Retina (tissue), 1 donor: ENCODE results near the gene NECAB3.
A peak's percentile ranks its signal among the peaks of the same experiment; 100 is the strongest.

Source experiments
- DNase-seq: peaks from one replicate; pipeline ENCODE4 v3.0.0-alpha.2; 2016

NECAB3 gene

DNA sequence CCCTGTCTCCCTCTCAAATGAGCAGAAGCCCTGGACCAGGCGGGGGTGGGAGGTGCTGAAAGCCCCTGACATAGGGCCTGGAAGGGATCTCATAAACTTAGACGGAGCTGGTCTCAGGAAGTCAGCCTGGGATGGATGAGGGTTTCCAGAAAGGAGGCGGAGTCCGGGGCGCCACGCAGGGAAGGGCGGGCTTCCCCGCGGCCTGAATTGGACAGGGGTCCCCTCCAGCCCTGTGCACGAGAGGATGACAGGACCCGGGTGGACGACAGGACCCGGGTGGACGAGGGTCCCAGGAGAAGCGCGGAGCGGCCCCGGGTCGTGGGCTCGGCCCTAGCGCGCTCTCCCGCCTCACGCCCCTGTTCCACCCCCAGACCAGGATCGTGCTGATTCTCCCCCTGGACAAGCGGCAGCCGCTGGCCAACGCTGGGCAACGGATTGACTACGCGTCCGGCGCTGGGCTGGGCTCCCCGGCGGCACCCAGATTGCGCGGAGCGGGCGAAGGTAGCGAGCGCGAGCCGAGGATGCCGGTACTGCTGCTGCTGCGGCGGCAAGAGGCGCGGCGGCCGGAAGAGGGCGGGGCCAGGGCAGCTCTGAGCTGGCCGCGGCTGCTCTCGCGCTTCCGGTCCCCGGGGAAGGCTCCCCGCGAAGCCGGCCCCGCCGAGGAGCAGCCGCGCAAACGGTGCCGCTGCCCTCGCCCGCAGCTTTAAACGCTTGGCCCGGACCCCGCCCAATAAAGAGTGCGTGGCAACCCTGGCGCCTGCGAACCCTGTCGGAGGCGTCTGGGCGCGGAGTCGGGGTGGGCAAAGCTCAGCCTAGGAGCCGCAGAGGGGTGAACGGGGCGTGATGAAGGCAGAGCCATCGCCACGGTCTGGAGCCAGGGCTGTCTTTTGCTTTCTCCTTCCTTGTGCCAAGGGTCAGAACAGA is 10.8 kb downstream of the NECAB3 start:
- peak; percentile 92 for DNase-seq

DNA sequence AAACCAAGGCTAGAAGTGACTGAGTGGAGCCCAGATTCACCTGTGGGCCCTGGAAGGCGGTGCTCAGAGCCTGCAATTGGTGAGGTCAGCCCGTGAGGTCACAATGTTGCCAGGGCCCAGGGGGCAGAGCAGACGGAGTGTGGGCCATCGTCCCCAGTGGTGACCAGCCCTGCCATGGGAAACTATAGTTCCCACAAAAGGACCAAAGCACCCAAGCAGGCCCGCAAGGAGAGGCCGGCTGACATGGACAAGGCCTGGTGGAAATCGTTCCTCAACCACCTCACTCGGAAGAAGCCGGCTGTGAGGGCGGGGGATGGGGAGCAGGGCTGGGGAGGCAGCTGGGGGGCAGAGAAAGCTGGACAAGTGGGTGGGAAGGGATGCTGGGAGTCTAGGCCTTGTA is 12.1 kb downstream of the NECAB3 start, which contains the start of gene C20orf144:
Gene C20orf144, plus strand, starts transcription at position 156 of the 400 bp plus-strand sequence. Its CDS starts 19 bp downstream, at position 175.
- no peak for DNase-seq

GRCh38 chr20:33660685-33661058 is 13.6 kb downstream of the NECAB3 start:
- no peak for DNase-seq

- no peak for DNase-seq
Observed at GRCh38 chr20:33660035-33660684, 14.1 kb downstream of the NECAB3 start.

DNA sequence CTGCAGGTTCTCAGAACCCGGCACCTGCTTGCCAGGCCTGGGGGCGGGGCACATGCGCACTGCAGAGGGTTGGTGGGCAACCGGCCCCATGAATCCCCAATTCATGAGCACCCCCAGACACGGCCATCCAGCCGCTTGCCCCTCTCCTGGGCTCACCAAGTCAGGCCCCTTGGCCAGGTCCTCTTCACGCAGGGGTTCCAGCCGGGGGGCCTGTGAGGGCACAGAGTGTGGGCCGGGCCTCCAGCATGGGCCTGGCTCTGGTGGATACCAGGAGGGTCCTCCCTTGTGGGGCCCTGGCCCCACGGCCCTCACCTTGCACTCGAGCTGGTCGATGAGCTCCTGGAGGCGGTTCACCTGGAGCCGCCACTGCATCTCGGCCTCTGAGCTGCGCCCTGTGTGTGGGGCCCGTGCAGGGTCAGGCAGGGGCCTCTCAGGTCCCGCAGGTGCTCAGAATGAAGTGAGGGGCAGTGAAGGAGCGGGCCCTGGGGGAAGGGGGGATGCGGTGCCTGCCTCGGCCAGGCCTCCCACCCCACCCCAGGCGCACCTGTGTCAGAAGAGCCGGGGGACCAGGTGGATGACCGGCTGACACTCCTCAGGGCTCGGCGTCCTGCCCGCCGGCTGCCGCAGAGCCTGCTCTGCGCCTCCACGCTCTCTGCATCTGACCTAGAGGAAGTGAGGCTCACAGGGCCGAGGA is 14.7 kb downstream of the NECAB3 start:
- no peak for DNase-seq

DNA sequence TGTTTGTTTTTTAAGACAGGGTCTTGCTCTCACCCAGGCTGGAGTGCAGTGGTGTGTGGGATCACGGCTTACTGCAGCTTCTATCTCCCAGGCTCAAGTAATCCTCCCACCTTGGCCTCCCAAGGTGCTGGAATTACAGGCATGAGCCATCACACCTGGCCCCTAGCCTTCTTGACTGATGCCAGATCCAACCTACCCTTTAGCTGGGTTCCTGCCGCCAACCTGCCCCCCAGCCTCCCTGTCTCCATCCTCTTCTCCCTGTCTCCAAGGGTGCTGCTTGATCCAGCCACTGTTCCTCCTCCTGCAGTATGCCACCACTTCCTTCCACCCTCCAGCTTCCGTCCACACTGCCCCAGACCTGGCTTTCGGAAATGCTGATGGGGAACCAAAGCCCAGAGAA is 15.3 kb downstream of the NECAB3 start:
- DNase-seq: no peak

DNA sequence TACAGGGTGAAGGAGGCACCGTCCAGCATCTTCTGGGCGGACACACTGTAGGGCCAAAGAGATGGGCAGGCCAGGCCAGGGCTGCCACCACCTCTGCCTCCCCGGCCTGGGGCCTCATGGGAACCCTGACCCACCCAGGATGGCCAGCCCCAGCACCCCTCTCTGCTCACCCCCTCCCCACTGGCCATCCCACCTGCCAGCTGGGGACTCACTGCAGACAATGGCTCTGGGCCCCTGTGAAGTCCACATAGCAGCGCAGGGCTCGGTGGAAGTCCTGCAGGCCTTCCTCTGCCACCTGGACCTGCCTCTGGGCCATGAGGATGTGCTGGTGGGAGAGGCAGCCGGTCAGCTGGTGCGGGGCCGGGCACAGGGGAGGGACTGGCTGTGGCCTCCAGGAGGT is 15.7 kb downstream of the NECAB3 start:
- DNase-seq: no peak

GRCh38 chr20:33657704-33658095 is 16.5 kb downstream of the NECAB3 start:
- no peak for DNase-seq

- peak; percentile 7 for DNase-seq
Observed at GRCh38 chr20:33656783-33657703, 17.2 kb downstream of the NECAB3 start.

- no peak for DNase-seq
Observed at GRCh38 chr20:33656010-33656782, 18.0 kb downstream of the NECAB3 start.

- DNase-seq: peak; percentile 2
Observed at GRCh38 chr20:33655164-33655563, 19.1 kb downstream of the NECAB3 start.

GRCh38 chr20:33654680-33655161 is 19.5 kb downstream of the NECAB3 start:
- peak; percentile 11 for DNase-seq

GRCh38 chr20:33653900-33654596 is 20.2 kb downstream of the NECAB3 start:
- peak; percentile 6 for DNase-seq

DNA sequence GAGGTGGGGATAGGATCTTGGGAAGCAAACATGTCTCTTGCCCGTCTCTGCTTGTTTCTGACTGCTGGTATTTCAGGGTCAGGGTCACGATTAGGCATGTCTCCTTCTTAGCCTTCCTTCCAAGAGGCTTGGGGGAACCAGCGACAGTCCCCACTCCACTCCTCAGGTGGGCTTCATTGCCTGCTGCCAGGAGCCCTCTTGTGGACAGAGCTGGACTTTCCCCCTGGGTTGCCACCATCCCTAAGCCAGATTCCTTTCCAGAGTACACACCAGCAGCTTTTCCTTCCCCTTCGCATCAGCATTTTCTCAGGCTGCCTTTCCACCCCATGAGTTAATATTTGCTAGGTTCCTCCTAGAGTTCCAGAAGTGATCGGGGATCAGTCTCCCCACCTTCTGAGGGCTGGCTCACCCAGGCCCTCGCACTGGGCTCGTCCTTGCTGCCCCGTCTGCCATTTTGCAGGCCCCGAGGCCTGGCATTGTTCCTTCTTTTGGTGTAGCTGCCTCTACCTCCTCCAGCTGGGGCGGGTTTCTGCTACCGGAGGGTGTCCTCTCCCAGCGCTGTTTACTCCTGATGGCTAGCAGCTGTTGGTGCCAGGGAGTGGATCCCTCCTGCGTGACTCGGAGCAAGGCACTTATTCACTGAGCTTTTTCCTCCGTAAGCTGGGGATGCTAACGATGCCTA is 20.9 kb downstream of the NECAB3 start:
- DNase-seq: peak; percentile 85

DNA sequence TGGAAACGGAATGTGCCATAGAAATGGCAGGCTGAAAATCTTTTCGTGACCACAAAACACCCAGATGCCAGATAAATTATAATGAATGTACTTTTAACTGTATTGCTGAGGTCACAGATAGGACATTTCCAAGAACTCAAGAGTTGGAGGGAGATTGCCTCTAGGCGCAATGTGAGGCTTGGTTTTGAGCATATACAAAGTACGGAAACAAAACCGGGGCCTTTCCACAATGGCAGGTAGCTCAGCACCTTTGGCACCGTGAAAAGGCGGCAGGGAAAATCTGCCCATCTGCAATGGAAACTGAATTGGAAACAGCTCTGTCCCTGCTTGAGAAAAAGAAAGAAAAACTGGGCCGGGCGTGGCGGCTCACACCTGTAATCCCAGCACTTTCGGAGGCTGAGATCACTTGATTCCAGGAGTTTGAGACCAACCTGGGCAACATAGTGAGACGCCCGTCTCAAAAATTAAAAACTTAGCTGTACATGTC is 22.6 kb downstream of the NECAB3 start:
- no peak for DNase-seq

DNA sequence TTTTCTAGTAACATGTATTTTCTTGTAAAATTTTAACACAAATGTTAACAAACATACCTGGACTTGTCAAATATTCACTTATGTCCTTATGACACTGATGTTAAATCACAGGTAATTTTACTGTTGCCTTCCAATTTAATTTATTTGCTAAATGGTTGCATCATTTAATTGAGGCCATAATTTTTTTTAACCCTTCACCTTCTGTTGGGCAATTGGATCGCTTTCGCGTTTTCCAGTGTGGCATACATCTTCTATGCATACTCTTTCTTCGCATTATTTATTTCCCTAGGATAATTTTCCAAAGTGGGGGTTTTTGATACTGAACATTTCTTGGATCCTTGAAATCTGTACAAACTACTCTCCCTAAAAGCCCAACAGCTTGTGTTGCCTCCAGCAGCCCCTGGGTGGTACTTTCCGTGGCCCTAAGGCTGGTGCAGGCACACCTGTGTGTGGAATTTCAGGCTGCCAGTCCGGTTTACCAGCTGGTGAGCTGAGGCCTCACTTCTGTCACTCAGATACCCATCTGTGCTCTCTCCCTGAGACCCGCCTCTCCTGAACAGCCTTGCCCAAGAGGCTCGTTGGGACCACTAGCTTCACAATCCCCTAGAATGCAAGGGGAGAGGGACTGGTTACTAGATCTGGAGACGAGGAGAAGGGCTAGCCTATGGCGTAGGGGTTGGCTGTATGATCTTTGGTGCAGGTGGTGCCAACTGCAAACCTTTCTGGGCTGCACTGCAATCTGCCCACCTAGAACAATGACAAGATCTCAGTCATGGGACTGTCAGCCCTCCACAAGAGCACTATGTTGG is 23.3 kb downstream of the NECAB3 start:
- DNase-seq: peak; percentile 15

GRCh38 chr20:33650111-33650752 is 24.0 kb downstream of the NECAB3 start:
- DNase-seq: peak; percentile 6

DNA sequence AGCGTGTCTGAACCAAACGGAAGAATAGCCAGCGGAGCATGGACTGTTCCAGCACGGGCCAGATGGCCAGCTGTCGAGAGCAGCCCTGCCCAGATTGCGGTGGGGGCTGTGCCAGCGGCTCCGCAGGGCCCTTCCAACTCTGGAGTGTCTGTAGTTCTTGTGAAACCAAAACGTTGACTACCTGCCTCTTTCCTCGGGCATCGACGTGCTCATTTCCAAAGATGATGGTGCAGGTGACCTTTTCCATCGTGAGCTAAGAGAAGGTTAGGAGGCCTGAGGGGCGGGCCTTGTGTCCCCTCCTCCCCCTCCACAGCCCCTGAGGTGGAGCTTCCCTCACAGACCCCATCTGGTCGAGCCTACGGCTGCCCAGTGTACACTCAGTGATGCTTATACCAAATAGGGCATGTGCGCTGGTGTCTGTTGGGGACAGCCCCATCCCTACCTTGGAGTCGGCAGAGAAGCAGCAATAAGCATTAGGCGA is 25.0 kb downstream of the NECAB3 start:
- DNase-seq: peak; percentile 63
